Measurements from ENCODE around the gene UBL4A.

DNA sequence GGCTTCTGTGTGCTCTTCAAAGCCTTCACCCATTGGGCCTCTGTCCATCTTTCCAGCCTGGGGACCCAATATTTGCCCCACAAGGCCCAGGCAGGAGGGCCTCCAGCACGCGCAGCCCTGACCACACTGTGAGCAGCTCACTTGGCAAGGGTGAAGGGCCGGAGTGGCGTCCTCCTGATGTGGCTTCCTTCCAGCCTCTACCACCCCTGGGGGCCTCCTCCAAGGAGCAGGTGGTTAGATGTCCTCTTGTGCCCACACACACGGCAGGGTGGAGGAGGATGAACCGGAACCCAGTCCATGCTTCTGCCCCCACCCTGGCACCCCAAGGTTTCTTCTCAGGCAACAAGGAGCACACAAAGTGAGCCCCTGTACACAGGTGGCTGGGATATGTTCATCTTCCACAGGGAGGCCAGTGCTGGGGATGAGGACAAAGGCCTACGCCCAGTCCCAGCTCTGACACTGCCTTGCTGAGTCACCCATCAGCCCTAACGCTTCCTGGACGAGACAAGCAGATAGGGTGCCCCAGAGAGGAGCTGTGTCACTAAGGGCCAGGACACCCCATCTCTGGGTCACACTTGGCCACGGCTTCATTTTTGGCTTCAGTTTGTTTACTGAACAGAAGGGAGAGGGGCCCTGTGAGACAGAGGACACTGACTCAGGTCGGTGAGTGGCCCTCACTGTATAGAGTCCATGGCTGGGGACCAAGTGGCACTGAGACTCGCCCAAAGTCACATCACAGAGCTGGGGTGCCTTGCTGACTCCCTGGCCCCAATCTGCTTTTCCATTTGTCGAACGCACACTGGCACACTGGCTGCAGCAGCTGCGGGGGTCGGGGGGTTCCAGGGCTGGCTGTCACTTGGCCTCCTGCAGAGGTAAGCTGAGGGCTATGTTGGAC lies 1.9 kb downstream of the UBL4A start:
- no peak for TF ChIP-seq TAF1 (IDR thresholded peaks at IDR 0.05; ENCODE audit: low read depth, low read length)
- no peak for TF ChIP-seq POLR2A (IDR thresholded peaks at IDR 0.05; ENCODE audit: low read depth, low read length)
- no peak for TF ChIP-seq POLR2AphosphoS5 (IDR thresholded peaks at IDR 0.05; ENCODE audit: low read depth, low read length)
- no peak for TF ChIP-seq POU2F2 (IDR thresholded peaks at IDR 0.05; ENCODE audit: low read depth, low read length)
